CD4-positive, alpha-beta T cell treated with Interleukin-21 for 1 hour (primary cell): ENCODE data around the gene CTSK.

Experiments used
- DNase-seq: peaks from one replicate; pipeline ENCODE4 v3.0.0-alpha.2; 2020

CTSK gene

DNA sequence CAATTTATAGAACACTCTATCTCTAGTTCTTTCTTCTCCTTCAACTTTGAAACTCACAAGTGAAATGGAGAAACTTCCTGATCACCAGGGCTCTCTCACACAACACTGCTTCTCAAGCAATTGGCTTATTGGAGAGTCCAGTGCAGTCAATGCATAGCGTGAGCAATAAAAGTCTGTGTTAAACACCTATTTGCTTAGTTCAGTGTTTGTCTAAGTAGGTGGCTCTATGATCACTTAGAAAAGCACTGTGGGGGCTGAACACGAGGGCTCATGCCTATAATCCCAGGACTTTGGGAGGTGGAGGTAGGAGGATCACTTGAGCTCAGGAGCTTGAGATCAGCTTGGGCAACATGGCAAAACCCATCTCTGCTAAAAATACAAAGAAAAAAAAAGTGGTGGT lies 54.6 kb downstream of the CTSK start:
- DNase-seq, result no peak

DNA sequence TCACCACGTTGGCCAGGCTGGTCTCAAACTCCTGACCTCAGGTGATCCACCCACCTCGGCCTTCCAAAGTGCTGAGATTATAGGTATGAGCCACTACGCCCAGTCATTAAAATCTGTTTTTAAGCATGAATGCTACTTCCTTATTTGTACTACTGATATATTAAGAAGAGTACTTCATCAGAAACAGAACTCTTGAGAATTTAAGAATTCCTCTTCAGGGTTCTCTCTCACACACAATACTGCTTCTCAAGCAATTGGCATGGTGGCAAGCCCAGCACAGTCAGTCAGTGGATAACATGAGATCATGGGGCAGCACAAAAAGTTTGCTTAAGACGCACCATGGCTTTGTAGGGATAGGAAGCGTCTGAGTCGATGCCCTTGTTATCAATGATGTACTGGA lies 56.6 kb downstream of the CTSK start:
- DNase-seq, result no peak

DNA sequence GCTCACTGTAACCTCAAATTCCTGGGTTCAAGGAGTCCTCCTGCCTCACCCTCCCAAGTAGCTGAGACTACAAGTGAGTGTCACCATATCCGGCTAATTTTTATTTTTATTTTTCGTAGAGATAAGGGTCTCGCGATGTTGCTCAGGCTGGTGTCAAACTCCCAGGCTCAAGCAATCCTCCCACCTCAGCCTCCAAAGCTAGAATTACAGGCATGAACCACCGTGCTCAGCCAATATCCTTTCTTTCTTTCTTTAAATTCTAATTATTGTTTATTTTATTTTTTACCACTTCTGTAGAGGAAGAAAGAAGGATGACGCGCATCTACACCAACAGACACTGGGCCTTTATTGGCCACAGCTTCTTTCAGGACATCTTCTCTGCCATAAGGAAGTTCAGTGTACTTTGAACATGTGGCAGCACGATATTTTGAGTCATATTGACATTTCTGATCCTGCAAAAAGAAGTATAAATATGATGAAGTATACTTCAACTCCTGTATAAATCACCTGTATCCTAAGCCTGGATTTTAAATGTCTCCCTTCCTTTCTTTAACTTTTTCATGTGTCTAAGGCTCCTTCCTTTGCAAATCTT lies 58.2 kb downstream of the CTSK start:
- no peak for DNase-seq

DNA sequence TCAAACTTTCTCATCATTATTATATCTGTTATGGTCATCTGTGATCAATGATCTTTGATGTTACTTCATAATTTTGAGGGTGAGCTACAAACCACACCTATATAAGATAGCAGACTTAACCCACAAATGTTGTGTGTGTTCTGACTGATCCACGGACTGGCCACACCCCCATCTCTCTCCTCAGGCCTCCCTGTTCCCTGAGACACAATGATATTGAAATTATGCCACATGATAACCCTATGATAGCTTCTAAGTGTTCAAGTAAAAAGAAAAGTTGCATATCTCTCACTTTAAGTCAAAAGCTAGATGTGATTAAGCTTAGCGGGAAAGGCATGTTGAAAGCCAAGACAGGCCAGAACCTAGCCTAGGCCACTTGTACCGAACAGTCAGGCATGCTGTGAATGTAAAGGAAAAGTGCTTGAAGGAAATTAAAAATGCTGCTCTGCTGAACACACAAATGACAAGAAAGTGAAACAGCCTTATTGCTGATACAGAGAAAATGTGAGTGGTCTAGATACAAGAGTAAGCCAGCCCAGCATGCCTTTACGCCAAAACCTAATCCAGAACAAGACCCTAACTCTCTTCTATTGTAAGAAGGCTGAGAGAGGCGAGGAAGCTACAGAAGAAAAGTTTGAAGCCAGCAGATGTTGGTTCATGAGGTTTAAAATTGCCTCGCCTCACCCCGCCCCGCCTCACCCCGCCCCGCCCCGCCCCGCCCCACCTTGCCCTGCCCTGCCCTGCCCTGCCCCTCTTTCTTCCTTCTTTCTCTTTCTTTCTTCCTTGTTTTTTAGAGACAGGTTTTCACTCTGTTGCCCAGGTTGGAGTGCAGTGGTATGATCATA lies 59.0 kb downstream of the CTSK start:
- DNase-seq, result no peak
